ENCODE data around the gene SDK2.

The SDK2 gene

DNA sequence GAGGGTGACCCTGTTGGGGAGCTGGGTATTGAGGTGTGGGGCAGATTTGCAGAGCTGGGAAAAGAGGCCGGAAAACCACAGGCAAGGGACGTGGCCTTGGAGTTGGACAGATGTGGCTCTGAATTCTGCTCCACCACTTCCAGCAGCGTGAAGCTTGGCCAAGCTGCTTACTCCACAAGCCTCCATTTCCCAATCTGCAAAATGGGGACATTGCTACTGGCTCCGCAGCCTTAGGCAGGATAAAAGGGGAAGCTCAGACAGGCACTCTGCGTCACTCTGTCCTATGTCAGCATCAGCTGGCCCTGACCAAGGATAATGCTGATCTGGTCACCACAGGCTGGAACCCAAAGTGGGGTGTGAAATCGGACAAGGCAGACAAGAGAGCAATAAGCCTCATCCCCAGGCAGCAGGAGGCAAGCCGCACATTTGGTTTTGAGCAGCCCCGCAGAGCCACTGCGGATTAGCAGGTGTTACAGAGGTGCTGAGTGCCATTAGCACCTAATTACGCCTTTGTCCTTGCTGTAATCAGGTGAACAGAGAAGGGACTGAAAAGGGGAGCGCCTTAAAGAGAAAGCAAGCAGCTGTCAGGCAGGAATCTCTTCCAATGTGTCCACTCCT is 54.8 kb downstream of the SDK2 start:
- ChIA-PET POLR2A (no interaction called here), CTCF (no interaction called here)
- no peak for DNase-seq (ENCODE audit: extremely low spot score)
- no peak for TF ChIP-seq SUZ12 (IDR thresholded peaks at IDR 0.05)
- no peak for TF ChIP-seq SP1 (IDR thresholded peaks at IDR 0.05)
- no peak for TF ChIP-seq ARNT (IDR thresholded peaks at IDR 0.05)
- no peak for TF ChIP-seq FOXM1 (IDR thresholded peaks at IDR 0.05; ENCODE audit: borderline replicate concordance)
- TF ChIP-seq PKNOX1 (IDR thresholded peaks at IDR 0.05) = no peak
- TF ChIP-seq LEF1 (IDR thresholded peaks at IDR 0.05; ENCODE audit: borderline replicate concordance) = no peak
- TF ChIP-seq FOXA1 (IDR thresholded peaks at IDR 0.05) = no peak
- TF ChIP-seq HDGF (IDR thresholded peaks at IDR 0.05; ENCODE audit: borderline replicate concordance) = no peak
- TF ChIP-seq ZNF384 (IDR thresholded peaks at IDR 0.05) = no peak
- TF ChIP-seq FOXK2 (IDR thresholded peaks at IDR 0.05) = no peak
- TF ChIP-seq NFRKB (IDR thresholded peaks at IDR 0.05) = no peak
- no peak for TF ChIP-seq TARDBP (IDR thresholded peaks at IDR 0.05)
- no peak for TF ChIP-seq BHLHE40 (IDR thresholded peaks at IDR 0.05; ENCODE audit: borderline replicate concordance)
- TF ChIP-seq CTBP1 (IDR thresholded peaks at IDR 0.05; ENCODE audit: borderline replicate concordance) = no peak
- TF ChIP-seq L3MBTL2 (conservative IDR thresholded peaks at IDR 0.05) = no peak
- no peak for TF ChIP-seq ELF4 (IDR thresholded peaks at IDR 0.05)

- POLR2A ChIA-PET = no interaction called here
- DNase-seq (ENCODE audit: extremely low spot score) = no peak
- TF ChIP-seq CTBP1 (IDR thresholded peaks at IDR 0.05; ENCODE audit: borderline replicate concordance) = no peak
- TF ChIP-seq FOXK2 (IDR thresholded peaks at IDR 0.05) = no peak
- no peak for TF ChIP-seq SP1 (IDR thresholded peaks at IDR 0.05)
- no peak for TF ChIP-seq FOXM1 (IDR thresholded peaks at IDR 0.05; ENCODE audit: borderline replicate concordance)
- TF ChIP-seq FOXA1 (IDR thresholded peaks at IDR 0.05) = no peak
- no peak for TF ChIP-seq ARNT (IDR thresholded peaks at IDR 0.05)
- TF ChIP-seq PKNOX1 (IDR thresholded peaks at IDR 0.05) = no peak
- TF ChIP-seq ZNF384 (IDR thresholded peaks at IDR 0.05) = no peak
- TF ChIP-seq LEF1 (IDR thresholded peaks at IDR 0.05; ENCODE audit: borderline replicate concordance) = no peak
- TF ChIP-seq TARDBP (IDR thresholded peaks at IDR 0.05) = no peak
- TF ChIP-seq NFRKB (IDR thresholded peaks at IDR 0.05) = no peak
- TF ChIP-seq BHLHE40 (IDR thresholded peaks at IDR 0.05; ENCODE audit: borderline replicate concordance) = no peak
- no peak for TF ChIP-seq SUZ12 (IDR thresholded peaks at IDR 0.05)
- TF ChIP-seq ELF4 (IDR thresholded peaks at IDR 0.05) = no peak
- CTCF ChIA-PET = no interaction called here
Measured at GRCh38 chr17:73588891-73589290, 55.4 kb downstream of the SDK2 start.

DNA sequence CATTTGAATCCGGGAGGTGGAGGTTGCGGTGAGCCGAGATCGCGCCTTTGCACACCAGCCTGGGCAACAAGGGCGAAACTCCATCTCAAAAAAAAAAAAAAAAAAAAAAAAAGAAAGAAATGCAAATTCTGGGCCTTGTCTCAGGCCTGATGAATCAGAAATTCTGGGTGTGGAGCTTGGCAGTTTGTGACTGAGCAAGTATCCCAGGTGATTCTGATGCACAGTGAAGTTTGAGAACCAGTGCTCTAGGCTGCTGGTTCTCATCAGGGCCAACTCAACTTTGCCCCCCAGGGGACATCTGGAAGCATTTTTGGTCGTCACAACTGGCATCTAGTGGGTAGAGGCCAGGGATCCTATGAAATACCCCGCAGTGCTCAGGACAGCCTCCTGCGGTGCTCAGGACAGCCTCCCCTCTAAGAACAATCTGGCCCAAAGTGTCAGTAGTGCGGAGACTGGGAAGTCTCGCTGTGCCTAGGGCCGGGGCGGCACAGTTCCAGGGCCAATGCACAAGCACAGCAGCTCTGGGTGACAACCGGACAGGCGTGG is 55.9 kb downstream of the SDK2 start:
- ChIA-PET CTCF (interaction anchor here (0.6 to 1.1 kb wide), 2 partner anchors 159 to 218 kb away, joined by 3 read pairs; no protein-coding TSS in a partner anchor), POLR2A (no interaction called here)
- no peak for DNase-seq (ENCODE audit: extremely low spot score)
- TF ChIP-seq HDGF (IDR thresholded peaks at IDR 0.05; ENCODE audit: borderline replicate concordance) (no peak), BHLHE40 (IDR thresholded peaks at IDR 0.05; ENCODE audit: borderline replicate concordance) (no peak), PKNOX1 (IDR thresholded peaks at IDR 0.05) (no peak), FOXA1 (IDR thresholded peaks at IDR 0.05) (no peak), CTBP1 (IDR thresholded peaks at IDR 0.05; ENCODE audit: borderline replicate concordance) (no peak)

GRCh38 chr17:73586921-73587602 is 57.2 kb downstream of the SDK2 start:
- POLR2A ChIA-PET = no interaction called here

More at GRCh38 chr17:73586921-73587602, 57.2 kb downstream of the SDK2 start:
- TF ChIP-seq CTBP1 (IDR thresholded peaks at IDR 0.05; ENCODE audit: borderline replicate concordance) = no peak
- TF ChIP-seq ELF4 (IDR thresholded peaks at IDR 0.05) = no peak
- TF ChIP-seq PKNOX1 (IDR thresholded peaks at IDR 0.05) = no peak
- no peak for TF ChIP-seq L3MBTL2 (conservative IDR thresholded peaks at IDR 0.05)
- no peak for TF ChIP-seq FOXM1 (IDR thresholded peaks at IDR 0.05; ENCODE audit: borderline replicate concordance)
- no peak for TF ChIP-seq ZNF384 (IDR thresholded peaks at IDR 0.05)
- TF ChIP-seq ARNT (IDR thresholded peaks at IDR 0.05) = no peak
- no peak for TF ChIP-seq FOXK2 (IDR thresholded peaks at IDR 0.05)
- TF ChIP-seq TARDBP (IDR thresholded peaks at IDR 0.05) = no peak
- TF ChIP-seq HDGF (IDR thresholded peaks at IDR 0.05; ENCODE audit: borderline replicate concordance) = no peak
- no peak for TF ChIP-seq SUZ12 (IDR thresholded peaks at IDR 0.05)
- TF ChIP-seq SP1 (IDR thresholded peaks at IDR 0.05) = no peak
- no peak for TF ChIP-seq BHLHE40 (IDR thresholded peaks at IDR 0.05; ENCODE audit: borderline replicate concordance)
- TF ChIP-seq FOXA1 (IDR thresholded peaks at IDR 0.05) = no peak
- TF ChIP-seq NFRKB (IDR thresholded peaks at IDR 0.05) = no peak
- TF ChIP-seq LEF1 (IDR thresholded peaks at IDR 0.05; ENCODE audit: borderline replicate concordance) = no peak
- peak; percentile 26 for DNase-seq (ENCODE audit: extremely low spot score)
- CTCF ChIA-PET = interaction anchor here (0.6 to 1.1 kb wide), 3 partner anchors 114 to 158 kb away, joined by 3 read pairs; no protein-coding TSS in a partner anchor
